GM23338 (cell line): ENCODE measurements around the gene PRSS2. TPM values are rescaled to one million over a fixed set of nuclear protein-coding genes. Genes with fewer than 3 reads are reported as not detected.

Experiments used
- ATAC-seq: fragments of 200-7000 bp; cut with Tn5 transposase; 3 replicates; pipeline ENCODE4 v1.9.1; 2020
- DNase-seq: peaks from one replicate; pipeline ENCODE4 v3.0.0-alpha.2; 2015; ENCODE audit warnings: low spot score
- H2AFZ ChIP-seq: fragments of 200-600 bp; sonication (generic); 2 replicates; pipeline ENCODE4 v1.8.0; 2016; ENCODE audit warnings: antibody characterized with exemption, mild to moderate bottlenecking, moderate library complexity
- H3F3A ChIP-seq: fragments of 200-600 bp; sonication (generic); replicated peaks from 2 replicates; pipeline ENCODE4 v1.8.0; 2017; ENCODE audit warnings: antibody characterized with exemption, mixed run types, low read depth
- H3K27ac ChIP-seq: fragments of 200-600 bp; sonication (generic); 2 replicates; pipeline ENCODE4 v1.6.1; 2016; ENCODE audit warnings: low read depth
- H3K27me3 ChIP-seq: fragments of 200-600 bp; sonication (generic); 2 replicates; pipeline ENCODE4 v1.8.0; 2016; ENCODE audit warnings: mild to moderate bottlenecking, mixed run types, moderate library complexity; ENCODE audit not compliant: insufficient read depth
- H3K36me3 ChIP-seq: fragments of 200-600 bp; sonication (generic); 2 replicates; pipeline ENCODE4 v1.8.0; 2016; ENCODE audit warnings: mild to moderate bottlenecking; ENCODE audit not compliant: insufficient read depth
- H3K4me1 ChIP-seq: fragments of 200-600 bp; sonication (generic); 2 replicates; pipeline ENCODE4 v1.8.0; 2016; ENCODE audit warnings: mild to moderate bottlenecking, moderate library complexity; ENCODE audit not compliant: insufficient read depth
- H3K4me2 ChIP-seq: fragments of 200-600 bp; sonication (generic); 2 replicates; pipeline ENCODE4 v1.7.1; 2017; ENCODE audit warnings: mixed run types
- H3K4me3 ChIP-seq: fragments of 200-600 bp; sonication (generic); 2 replicates; pipeline ENCODE4 v1.6.1; 2016; ENCODE audit warnings: mixed run types
- H3K79me2 ChIP-seq: fragments of 200-600 bp; sonication (generic); replicated peaks from 2 replicates; pipeline ENCODE4 v1.8.0; 2017; ENCODE audit warnings: mild to moderate bottlenecking; ENCODE audit not compliant: insufficient read depth
- H3K9me2 ChIP-seq: fragments of 200-600 bp; sonication (generic); 2 replicates; pipeline ENCODE4 v1.8.0; 2017; ENCODE audit not compliant: insufficient read depth
- H4K20me1 ChIP-seq: fragments of 200-600 bp; sonication (generic); replicated peaks from 2 replicates; pipeline ENCODE4 v1.8.0; 2017; ENCODE audit warnings: mild to moderate bottlenecking; ENCODE audit not compliant: insufficient read depth
- H3K27ac Mint-ChIP-seq: 2 replicates; pipeline ENCODE4 v1.8.0; 2020; ENCODE audit warnings: inconsistent platforms, mild to moderate bottlenecking, moderate library complexity, mixed read lengths
- H3K27me3 Mint-ChIP-seq: 3 replicates; pipeline ENCODE4 v1.8.0; 2022; ENCODE audit warnings: low read depth, mild to moderate bottlenecking, moderate library complexity, mixed read lengths, inconsistent platforms; ENCODE audit not compliant: insufficient read depth, poor library complexity
- H3K36me3 Mint-ChIP-seq: 3 replicates; pipeline ENCODE4 v1.8.0; 2021; ENCODE audit warnings: low read depth, mild to moderate bottlenecking, inconsistent platforms, moderate library complexity, mixed read lengths
- H3K4me1 Mint-ChIP-seq: 3 replicates; pipeline ENCODE4 v1.8.0; 2020; ENCODE audit warnings: mild to moderate bottlenecking, inconsistent platforms, mixed read lengths
- H3K4me3 Mint-ChIP-seq: 3 replicates; pipeline ENCODE4 v1.8.0; 2021; ENCODE audit warnings: moderate library complexity, mild to moderate bottlenecking, inconsistent platforms, mixed read lengths
- H3K9me3 Mint-ChIP-seq: 3 replicates; pipeline ENCODE4 v1.8.0; 2020; ENCODE audit warnings: moderate library complexity, mild to moderate bottlenecking, inconsistent platforms, mixed read lengths
- CREB1 ChIP-seq: fragments of 250-450 bp; sonication (Bioruptor Pico); IDR thresholded peaks from 2 replicates; pipeline ENCODE4 v1.5.0; 2020; ENCODE audit warnings: low read depth, mild to moderate bottlenecking, moderate library complexity
- CTCF ChIP-seq, 2 experiments: fragments of 200-600 bp in 1 of 2; sonication (generic) in 1 of 2; conservative IDR thresholded peaks; 2 replicates each; pipeline versions ENCODE4 v1.5.1 to v1.6.1; 2016 to 2017; ENCODE audit warnings: antibody characterized with exemption in 2 of 2, low read depth in 2 of 2, mild to moderate bottlenecking in 2 of 2, moderate library complexity in 1 of 2
- ETS1 ChIP-seq: IDR thresholded peaks from 2 replicates; pipeline ENCODE4 v1.6.1; 2016; ENCODE audit warnings: antibody characterized with exemption
- EZH2 ChIP-seq: fragments of 200-600 bp; sonication (generic); IDR thresholded peaks from one replicate; pipeline ENCODE4 v1.8.0; 2017; ENCODE audit warnings: antibody characterized with exemption, mild to moderate bottlenecking, low read depth; ENCODE audit not compliant: unreplicated experiment
- EZH2phosphoT487 ChIP-seq: fragments of 200-600 bp; sonication (generic); IDR thresholded peaks from one replicate; pipeline ENCODE4 v1.8.1; 2018; ENCODE audit warnings: antibody characterized with exemption; ENCODE audit not compliant: unreplicated experiment
- JUNB ChIP-seq: IDR thresholded peaks from one replicate; pipeline ENCODE4 v1.6.1; 2016; ENCODE audit warnings: antibody characterized with exemption; ENCODE audit not compliant: unreplicated experiment
- NANOG ChIP-seq: IDR thresholded peaks from 2 replicates; pipeline ENCODE4 v1.6.1; 2016; ENCODE audit warnings: antibody characterized with exemption, borderline replicate concordance
- POLR2AphosphoS5 ChIP-seq: IDR thresholded peaks from 2 replicates; pipeline ENCODE4 v1.6.1; 2016; ENCODE audit warnings: antibody characterized with exemption, low read depth
- REST ChIP-seq: IDR thresholded peaks from one replicate; pipeline ENCODE4 v1.6.1; 2018; ENCODE audit warnings: antibody characterized with exemption; ENCODE audit not compliant: unreplicated experiment
- STAT1 ChIP-seq: IDR thresholded peaks from one replicate; pipeline ENCODE4 v1.6.1; 2016; ENCODE audit warnings: antibody characterized with exemption; ENCODE audit not compliant: unreplicated experiment
- ZNF114 ChIP-seq: fragments of 250-450 bp; sonication (Bioruptor Pico); IDR thresholded peaks from 2 replicates; pipeline ENCODE4 v1.5.0; 2020; ENCODE audit warnings: mild to moderate bottlenecking, moderate library complexity
- ZNF331 ChIP-seq: fragments of 250-450 bp; sonication (Bioruptor Pico); IDR thresholded peaks from 2 replicates; pipeline ENCODE4 v1.5.0; 2020; ENCODE audit warnings: low read depth, mild to moderate bottlenecking, moderate library complexity
- ZNF462 ChIP-seq: fragments of 250-450 bp; sonication (Bioruptor Pico); IDR thresholded peaks from 2 replicates; pipeline ENCODE4 v1.5.0; 2020; ENCODE audit warnings: mild to moderate bottlenecking, moderate library complexity
- polyA plus RNA-seq: library from polyadenylated mRNA; unstranded; fragments of >200 nt; fragmentation: Nextera tagmentation; extraction: Ambion mirVana; gene quantifications from 2 replicates; pipeline ENCODE4 v1.2.1, GENCODE V29; 2016
- total RNA-seq: library from RNA; depleted of rRNA; stranded (reverse); fragments of >200 nt; shearing (Covaris generic); gene quantifications from 2 replicates; pipeline ENCODE4 v1.2.3, GENCODE V29; 2014

The PRSS2 gene
- total and polyA plus RNA-seq, 2 experiments from 2014 or later = not detected

- no peaks in the 10 kb centered on the region for H3K79me2 ChIP-seq
- DNase-seq (no peak), ATAC-seq (no peak)
- H3K27ac Mint-ChIP-seq = peak overlapping the region; percentile 76
- no peaks in the 10 kb centered on the region for H3K9me3 Mint-ChIP-seq
- H3K27ac ChIP-seq = peak overlapping the region; percentile 69
- H3K27me3 Mint-ChIP-seq = peaks cover 10% of the 10 kb centered on the region
- peak overlapping the region; percentile 33 for H3K4me3 Mint-ChIP-seq
- H3K4me3 ChIP-seq = no peak overlapping the region
- H3K4me1 Mint-ChIP-seq = peaks cover 56% of the 10 kb centered on the region
- H3K4me2 ChIP-seq = peak overlapping the region; percentile 20
- no peaks in the 10 kb centered on the region for H4K20me1 ChIP-seq
- H3F3A ChIP-seq = no peaks in the 10 kb centered on the region
- H3K9me2 ChIP-seq = no peaks in the 10 kb centered on the region
- no peaks in the 10 kb centered on the region for H3K36me3 Mint-ChIP-seq
- TF ChIP-seq ETS1 = no peak
- TF ChIP-seq CREB1 (CRISPR knock-in tag) = no peak
- no peak for TF ChIP-seq EZH2
- no peak for TF ChIP-seq ZNF331 (CRISPR knock-in tag)
- TF ChIP-seq ZNF114 (CRISPR knock-in tag) = no peak
- TF ChIP-seq ZNF462 (CRISPR knock-in tag) = no peak
- TF ChIP-seq EZH2phosphoT487 = no peak
- no peak for TF ChIP-seq CTCF (conservative IDR thresholded peaks at IDR 0.05; ENCODE audit: low read depth in 2 of 2)
- no peak for TF ChIP-seq POLR2AphosphoS5
- no peak for TF ChIP-seq REST
- TF ChIP-seq JUNB = no peak
- TF ChIP-seq STAT1 = no peak
- no peak for TF ChIP-seq NANOG
- H3K27me3 ChIP-seq = no peaks in the 10 kb centered on the region
- H2AFZ ChIP-seq = no peak overlapping the region
- no peaks in the 10 kb centered on the region for H3K36me3 ChIP-seq
- H3K4me1 ChIP-seq = peaks cover 50% of the 10 kb centered on the region
Measured at GRCh38 chr7:142813699-142814098, 42.9 kb downstream of the PRSS2 start.
